Articular chondrocyte of knee joint (primary cell): ENCODE results near the gene CHST2. TPM values are rescaled to one million over a fixed set of nuclear protein-coding genes. Genes with fewer than 3 reads are reported as not detected.

Source experiments
- total RNA-seq: library from RNA; depleted of rRNA; stranded (reverse); fragments of >200 nt; gene quantifications from 2 replicates; pipeline ENCODE4 v1.2.3, GENCODE V29; 2012

The CHST2 gene
- total RNA-seq = 12.5 and 19.3 TPM in 2 replicates

GRCh38 chr3:143119009-143119914 is at the start of gene CHST2:
TSS of gene CHST2 (plus strand) at chr3:143119771. CDS start at chr3:143120817, 1,046 bp downstream.

Other genes with a start within 250 kb of the CHST2 start
- 102 and 124 TPM in 2 replicates for gene PCOLCE2, start 230.7 kb upstream of the CHST2 start, total RNA-seq
- gene PAQR9, start 156.1 kb upstream of the CHST2 start, total RNA-seq = under 0.01 TPM in 1 of 2 replicates, not detected in the other
- gene U2SURP, start 118.2 kb upstream of the CHST2 start, total RNA-seq = 103 and 111 TPM in 2 replicates